Mesenchymal stem cell (in vitro differentiated cells and primary cell): Measurements from ENCODE around the gene C2orf80. TPM values are rescaled to one million over a fixed set of nuclear protein-coding genes. Genes with fewer than 3 reads are reported as not detected.

Source experiments
- DNase-seq: peaks from one replicate; pipeline ENCODE4 v3.0.0-alpha.2; 2013
- H2AFZ ChIP-seq: one replicate; pipeline ENCODE4 v1.6.1; 2013; ENCODE audit warnings: low read depth, mild to moderate bottlenecking, control low read depth, inconsistent platforms, low read length, moderate library complexity
- H2AK5ac ChIP-seq: 2 replicates; pipeline ENCODE4 v1.6.1; 2013; ENCODE audit warnings: low read length, moderate library complexity, mild to moderate bottlenecking, inconsistent platforms; ENCODE audit not compliant: severe bottlenecking
- H2BK120ac ChIP-seq: one replicate; pipeline ENCODE4 v1.6.1; 2013; ENCODE audit warnings: low read depth, mild to moderate bottlenecking, inconsistent platforms, low read length, moderate library complexity
- H2BK12ac ChIP-seq, 2 experiments: one replicate each; pipeline ENCODE4 v1.6.1; 2013; ENCODE audit warnings: inconsistent platforms in 2 of 2, low read length in 2 of 2, mild to moderate bottlenecking in 2 of 2, moderate library complexity in 2 of 2, control low read depth in 1 of 2
- H2BK15ac ChIP-seq: one replicate; pipeline ENCODE4 v1.6.1; 2013; ENCODE audit warnings: mild to moderate bottlenecking, low read depth, inconsistent platforms; ENCODE audit not compliant: poor library complexity, severe bottlenecking
- H2BK5ac ChIP-seq: 2 replicates; pipeline ENCODE4 v1.6.1; 2013; ENCODE audit warnings: low read depth, mild to moderate bottlenecking, low read length, control low read depth, inconsistent platforms; ENCODE audit not compliant: poor library complexity, severe bottlenecking
- H3K14ac ChIP-seq, 2 experiments: one replicate each; pipeline ENCODE4 v1.6.1; 2013; ENCODE audit warnings: inconsistent platforms in 2 of 2, low read length in 2 of 2, control low read depth in 1 of 2, mild to moderate bottlenecking in 1 of 2, moderate library complexity in 1 of 2
- H3K18ac ChIP-seq, 2 experiments: one replicate each; pipeline ENCODE4 v1.6.1; 2013; ENCODE audit warnings: inconsistent platforms in 2 of 2, low read length in 2 of 2, control low read depth in 1 of 2, low read depth in 1 of 2, mild to moderate bottlenecking in 1 of 2
- H3K23ac ChIP-seq, 2 experiments: one replicate each; pipeline ENCODE4 v1.6.1; 2013; ENCODE audit warnings: inconsistent platforms in 2 of 2, low read length in 2 of 2, mild to moderate bottlenecking in 2 of 2, moderate library complexity in 2 of 2, control low read depth in 1 of 2
- H3K27ac ChIP-seq: 2 replicates; pipeline ENCODE4 v1.5.1; 2013; ENCODE audit warnings: mild to moderate bottlenecking, moderate library complexity, low read length, control low read depth, inconsistent platforms; ENCODE audit not compliant: poor library complexity, severe bottlenecking
- H3K27me3 ChIP-seq, 2 experiments: 2 replicates each; pipeline versions ENCODE4 v1.6.1 to v1.7.0; 2013; ENCODE audit warnings: low read length in 2 of 2, mild to moderate bottlenecking in 2 of 2, moderate library complexity in 2 of 2, control low read depth in 1 of 2, inconsistent platforms in 1 of 2; ENCODE audit not compliant: control insufficient read depth in 1 of 2, insufficient read depth in 1 of 2
- H3K36me3 ChIP-seq, 2 experiments: 2 replicates each; pipeline versions ENCODE4 v1.6.1 to v1.7.0; 2013; ENCODE audit warnings: low read length in 2 of 2, control low read depth in 1 of 2, inconsistent platforms in 1 of 2, low read depth in 1 of 2, mild to moderate bottlenecking in 1 of 2; ENCODE audit not compliant: insufficient read depth in 2 of 2, control insufficient read depth in 1 of 2
- H3K4ac ChIP-seq, 2 experiments: one replicate each; pipeline ENCODE4 v1.6.1; 2013; ENCODE audit warnings: inconsistent platforms in 2 of 2, low read length in 2 of 2, mild to moderate bottlenecking in 2 of 2, moderate library complexity in 2 of 2, control low read depth in 1 of 2, low read depth in 1 of 2
- H3K4me1 ChIP-seq: 2 replicates; pipeline ENCODE4 v1.6.1; 2013; ENCODE audit warnings: low read depth, low read length, control low read depth; ENCODE audit not compliant: control insufficient read depth, insufficient read depth
- H3K4me2 ChIP-seq: 2 replicates; pipeline ENCODE4 v1.6.1; 2013; ENCODE audit warnings: low read length, mild to moderate bottlenecking, inconsistent platforms; ENCODE audit not compliant: poor library complexity, severe bottlenecking
- H3K4me3 ChIP-seq, 2 experiments: 2 replicates each; pipeline versions ENCODE4 v1.5.1 to v1.7.0; 2013; ENCODE audit warnings: low read length in 2 of 2, mild to moderate bottlenecking in 2 of 2, control low read depth in 1 of 2, low read depth in 1 of 2; ENCODE audit not compliant: insufficient read depth in 1 of 2
- H3K79me1 ChIP-seq: replicated peaks from 2 replicates; pipeline ENCODE4 v1.6.1; 2013; ENCODE audit warnings: mild to moderate bottlenecking, control low read depth, low read length, inconsistent platforms; ENCODE audit not compliant: poor library complexity, severe bottlenecking
- H3K9ac ChIP-seq: 2 replicates; pipeline ENCODE4 v1.7.0; 2013; ENCODE audit warnings: mild to moderate bottlenecking, low read length, moderate library complexity
- H3K9me3 ChIP-seq: 2 replicates; pipeline ENCODE4 v1.7.0; 2013; ENCODE audit warnings: mild to moderate bottlenecking, low read length; ENCODE audit not compliant: control insufficient read depth
- H4K8ac ChIP-seq: one replicate; pipeline ENCODE4 v1.6.1; 2013; ENCODE audit warnings: inconsistent platforms, mild to moderate bottlenecking, low read length, moderate library complexity
- H4K91ac ChIP-seq: one replicate; pipeline ENCODE4 v1.6.1; 2013; ENCODE audit warnings: mild to moderate bottlenecking, low read length, inconsistent platforms
- WGBS: methylation state at CpG from one replicate; pipeline ENCODE4 v1.1.7; 2013; ENCODE audit warnings: mixed read lengths; 5-methylcytosine and 5-hydroxymethylcytosine counted together
- polyA plus RNA-seq, 2 experiments: library from polyadenylated mRNA; stranded (reverse); fragments of 200-250 nt; gene quantifications; one replicate each; pipeline ENCODE4 v1.2.3, GENCODE V29; 2013

The C2orf80 gene
- polyA plus RNA-seq (2013, experiment 1 of 2) = not detected
- not detected for polyA plus RNA-seq (2013, experiment 2 of 2)

DNA sequence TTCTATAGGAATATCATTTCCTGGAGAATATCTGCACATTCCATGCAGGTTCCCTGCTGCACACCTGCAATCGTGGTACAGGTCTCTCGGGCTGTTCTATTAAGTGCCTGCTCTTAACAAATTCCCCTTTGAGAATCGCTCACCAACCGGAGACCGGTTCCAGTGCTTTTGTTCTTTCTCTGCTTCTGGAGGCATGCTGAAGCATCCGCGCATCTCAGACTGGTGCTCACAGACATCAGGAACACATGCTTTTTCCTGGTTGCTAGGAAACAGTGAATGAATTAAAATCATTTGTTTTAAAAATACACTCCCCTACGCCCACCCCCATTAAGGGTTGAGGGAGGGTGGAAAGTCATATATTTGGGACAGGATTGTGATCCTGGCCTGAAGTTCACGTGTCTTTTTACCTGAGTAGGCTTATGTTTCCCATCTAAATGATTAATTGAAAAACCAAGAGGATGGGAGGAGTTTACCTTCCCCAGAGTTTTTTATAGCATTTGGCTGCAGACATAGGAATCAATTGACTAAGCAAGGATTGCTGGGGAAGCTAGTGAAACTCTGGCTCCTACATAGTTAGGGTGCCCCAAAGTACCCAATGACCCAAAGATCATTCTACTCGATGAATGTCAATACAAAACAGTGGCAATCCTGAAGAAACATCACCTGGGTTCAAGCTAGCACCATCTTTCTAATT, at the start of gene C2orf80:
Gene C2orf80, minus strand, starts transcription at position 221 of the 694 bp plus-strand sequence. CDS start 3,044 bp downstream, outside the sequence.
- no peak within 1 kb of the TSS for H3K9ac ChIP-seq
- H3K36me3 ChIP-seq = no peaks in the 10 kb centered on the region
- no peak within 1 kb of the TSS for H2BK5ac ChIP-seq
- H3K4ac ChIP-seq = no peak within 1 kb of the TSS
- H3K4me2 ChIP-seq = no peak within 1 kb of the TSS
- H3K14ac ChIP-seq = no peak within 1 kb of the TSS
- no peak within 1 kb of the TSS for H4K8ac ChIP-seq
- H3K18ac ChIP-seq = no peak within 1 kb of the TSS
- no peak within 1 kb of the TSS for H3K23ac ChIP-seq
- no peak for DNase-seq
- H2AK5ac ChIP-seq = no peak within 1 kb of the TSS
- H2AFZ ChIP-seq = no peak within 1 kb of the TSS
- no peaks in the 10 kb centered on the region for H3K4me1 ChIP-seq
- H2BK120ac ChIP-seq = no peak within 1 kb of the TSS
- H2BK15ac ChIP-seq = no peak within 1 kb of the TSS
- no peak within 1 kb of the TSS for H4K91ac ChIP-seq
- no peak within 1 kb of the TSS for H3K4me3 ChIP-seq
- no peaks in the 10 kb centered on the region for H3K79me1 ChIP-seq
- no peak within 1 kb of the TSS for H3K27ac ChIP-seq
- no peaks in the 10 kb centered on the region for H3K9me3 ChIP-seq
- WGBS = 86% methylated on average over 9 of the region's 10 CpGs
- H3K27me3 ChIP-seq = peaks cover 0 to 7% of the 10 kb centered on the region in 2 experiments
- no peak within 1 kb of the TSS for H2BK12ac ChIP-seq

GRCh38 chr2:208235860-208236259, 46.0 kb upstream of the C2orf80 start:
- no peak overlapping the region for H2BK12ac ChIP-seq
- H3K4me2 ChIP-seq = no peak overlapping the region
- H2AFZ ChIP-seq = no peak overlapping the region
- no peaks in the 10 kb centered on the region for H3K27me3 ChIP-seq
- H2BK5ac ChIP-seq = no peak overlapping the region
- H3K23ac ChIP-seq = no peak overlapping the region
- H2AK5ac ChIP-seq = no peak overlapping the region
- H3K27ac ChIP-seq = no peak overlapping the region
- no peak overlapping the region for H2BK15ac ChIP-seq
- no peak overlapping the region for H2BK120ac ChIP-seq
- H4K91ac ChIP-seq = no peak overlapping the region
- no peak for DNase-seq
- no peaks in the 10 kb centered on the region for H3K79me1 ChIP-seq
- no peak overlapping the region for H3K4ac ChIP-seq
- H3K9ac ChIP-seq = no peak overlapping the region
- no CpG with 5 or more reads among the region's 2 CpGs for WGBS
- peaks cover 11 to 46% of the 10 kb centered on the region in 2 experiments for H3K36me3 ChIP-seq
- peaks cover 9% of the 10 kb centered on the region for H3K9me3 ChIP-seq
- H4K8ac ChIP-seq = no peak overlapping the region
- no peak overlapping the region for H3K4me3 ChIP-seq
- H3K18ac ChIP-seq = no peak overlapping the region
- no peaks in the 10 kb centered on the region for H3K4me1 ChIP-seq
- no peak overlapping the region for H3K14ac ChIP-seq

GRCh38 chr2:208234786-208235185, 45.0 kb upstream of the C2orf80 start:
- no peak overlapping the region for H3K23ac ChIP-seq
- no peaks in the 10 kb centered on the region for H3K79me1 ChIP-seq
- H2AK5ac ChIP-seq = no peak overlapping the region
- no peak overlapping the region for H3K18ac ChIP-seq
- no peak overlapping the region for H3K14ac ChIP-seq
- H4K91ac ChIP-seq = no peak overlapping the region
- 100% methylated on average over 1 of the region's 1 CpG for WGBS
- no peak overlapping the region for H2BK15ac ChIP-seq
- no peak overlapping the region for H3K9ac ChIP-seq
- H2BK120ac ChIP-seq = no peak overlapping the region
- H3K9me3 ChIP-seq = peaks cover 9% of the 10 kb centered on the region
- no peak overlapping the region for H2BK5ac ChIP-seq
- no peak overlapping the region for H3K27ac ChIP-seq
- no peaks in the 10 kb centered on the region for H3K27me3 ChIP-seq
- no peak for DNase-seq
- H3K4me1 ChIP-seq = no peaks in the 10 kb centered on the region
- peaks cover 9 to 36% of the 10 kb centered on the region in 2 experiments for H3K36me3 ChIP-seq
- H2AFZ ChIP-seq = no peak overlapping the region
- no peak overlapping the region for H3K4me2 ChIP-seq
- H3K4ac ChIP-seq = no peak overlapping the region
- H2BK12ac ChIP-seq = no peak overlapping the region
- H4K8ac ChIP-seq = no peak overlapping the region
- H3K4me3 ChIP-seq = no peak overlapping the region

DNA sequence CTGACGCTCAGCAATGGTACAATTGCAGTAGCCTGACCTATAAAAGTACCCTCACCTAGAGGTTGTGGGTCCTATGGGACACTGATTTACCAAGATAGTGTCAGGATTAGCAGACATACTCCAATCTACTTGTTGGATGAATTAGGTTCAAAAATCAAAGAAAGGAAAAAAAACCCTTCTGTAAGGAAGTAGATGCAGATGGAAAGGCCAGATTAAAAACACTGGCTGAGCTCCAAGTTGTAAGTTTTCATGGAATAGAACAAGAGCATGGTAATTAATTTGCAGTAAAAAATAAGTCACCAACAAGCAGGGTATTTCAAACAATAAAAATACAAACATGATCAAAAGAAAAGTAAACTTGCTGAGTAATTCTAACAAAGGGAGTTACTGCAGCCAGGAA, 38.6 kb upstream of the C2orf80 start:
- H3K4me2 ChIP-seq = no peak overlapping the region
- no peak overlapping the region for H3K23ac ChIP-seq
- no peak overlapping the region for H2BK15ac ChIP-seq
- no peak overlapping the region for H3K18ac ChIP-seq
- no peak overlapping the region for H2AK5ac ChIP-seq
- no peak overlapping the region for H3K9ac ChIP-seq
- H3K14ac ChIP-seq = no peak overlapping the region
- H2BK12ac ChIP-seq = no peak overlapping the region
- H3K27me3 ChIP-seq = no peaks in the 10 kb centered on the region
- no peak overlapping the region for H4K91ac ChIP-seq
- H3K36me3 ChIP-seq = no peaks in the 10 kb centered on the region
- no peak for DNase-seq
- no peaks in the 10 kb centered on the region for H3K79me1 ChIP-seq
- no peak overlapping the region for H3K27ac ChIP-seq
- peaks cover 1% of the 10 kb centered on the region for H3K4me1 ChIP-seq
- no peak overlapping the region for H2BK120ac ChIP-seq
- no peak overlapping the region for H2AFZ ChIP-seq
- H3K9me3 ChIP-seq = peaks cover 9% of the 10 kb centered on the region
- WGBS = no CpG with 5 or more reads among the region's 1 CpG
- H3K4me3 ChIP-seq = no peak overlapping the region
- no peak overlapping the region for H3K4ac ChIP-seq
- no peak overlapping the region for H4K8ac ChIP-seq
- H2BK5ac ChIP-seq = no peak overlapping the region
